ENCODE measurements around the gene ACAT1.

Gene ACAT1

DNA sequence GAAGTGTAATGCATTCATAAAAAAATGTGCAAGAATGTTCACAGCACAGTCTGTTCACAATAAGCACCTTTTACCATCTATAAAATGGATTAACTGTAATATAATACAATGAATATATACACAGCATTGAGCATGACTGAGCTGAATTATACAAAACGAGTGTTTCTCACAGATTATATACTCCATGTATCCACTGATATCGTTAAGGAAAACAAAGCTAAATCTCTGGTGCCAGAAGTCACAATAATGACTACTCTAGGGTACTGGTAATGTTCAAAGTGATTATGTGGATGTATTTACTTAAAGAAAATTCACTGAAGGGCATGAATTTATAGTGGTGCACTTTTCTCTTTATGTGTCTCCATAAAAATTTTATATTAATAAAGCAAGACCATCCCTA lies 33.2 kb downstream of the ACAT1 start:
- TF ChIP-seq TAF1 (IDR thresholded peaks at IDR 0.05; ENCODE audit: borderline replicate concordance, insufficient read depth, low read length) (no peak), POLR2AphosphoS5 (IDR thresholded peaks at IDR 0.05; ENCODE audit: low read depth, low read length) (no peak), SIN3A (IDR thresholded peaks at IDR 0.05; ENCODE audit: borderline replicate concordance, insufficient read depth, low read length) (no peak), FOXP2 (optimal IDR thresholded peaks at IDR 0.05; ENCODE audit: borderline replicate concordance, extremely low read depth, extremely low read length, insufficient read depth) (no peak)
- TF ChIP-seq, protein P1, sequence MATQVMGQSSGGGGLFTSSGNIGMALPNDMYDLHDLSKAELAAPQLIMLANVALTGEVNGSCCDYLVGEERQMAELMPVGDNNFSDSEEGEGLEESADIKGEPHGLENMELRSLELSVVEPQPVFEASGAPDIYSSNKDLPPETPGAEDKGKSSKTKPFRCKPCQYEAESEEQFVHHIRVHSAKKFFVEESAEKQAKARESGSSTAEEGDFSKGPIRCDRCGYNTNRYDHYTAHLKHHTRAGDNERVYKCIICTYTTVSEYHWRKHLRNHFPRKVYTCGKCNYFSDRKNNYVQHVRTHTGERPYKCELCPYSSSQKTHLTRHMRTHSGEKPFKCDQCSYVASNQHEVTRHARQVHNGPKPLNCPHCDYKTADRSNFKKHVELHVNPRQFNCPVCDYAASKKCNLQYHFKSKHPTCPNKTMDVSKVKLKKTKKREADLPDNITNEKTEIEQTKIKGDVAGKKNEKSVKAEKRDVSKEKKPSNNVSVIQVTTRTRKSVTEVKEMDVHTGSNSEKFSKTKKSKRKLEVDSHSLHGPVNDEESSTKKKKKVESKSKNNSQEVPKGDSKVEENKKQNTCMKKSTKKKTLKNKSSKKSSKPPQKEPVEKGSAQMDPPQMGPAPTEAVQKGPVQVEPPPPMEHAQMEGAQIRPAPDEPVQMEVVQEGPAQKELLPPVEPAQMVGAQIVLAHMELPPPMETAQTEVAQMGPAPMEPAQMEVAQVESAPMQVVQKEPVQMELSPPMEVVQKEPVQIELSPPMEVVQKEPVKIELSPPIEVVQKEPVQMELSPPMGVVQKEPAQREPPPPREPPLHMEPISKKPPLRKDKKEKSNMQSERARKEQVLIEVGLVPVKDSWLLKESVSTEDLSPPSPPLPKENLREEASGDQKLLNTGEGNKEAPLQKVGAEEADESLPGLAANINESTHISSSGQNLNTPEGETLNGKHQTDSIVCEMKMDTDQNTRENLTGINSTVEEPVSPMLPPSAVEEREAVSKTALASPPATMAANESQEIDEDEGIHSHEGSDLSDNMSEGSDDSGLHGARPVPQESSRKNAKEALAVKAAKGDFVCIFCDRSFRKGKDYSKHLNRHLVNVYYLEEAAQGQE (IDR thresholded peaks at IDR 0.05; ENCODE audit: insufficient read depth in 1 of 2, low read depth in 2 of 2, low read length in 2 of 2): no peak

DNA sequence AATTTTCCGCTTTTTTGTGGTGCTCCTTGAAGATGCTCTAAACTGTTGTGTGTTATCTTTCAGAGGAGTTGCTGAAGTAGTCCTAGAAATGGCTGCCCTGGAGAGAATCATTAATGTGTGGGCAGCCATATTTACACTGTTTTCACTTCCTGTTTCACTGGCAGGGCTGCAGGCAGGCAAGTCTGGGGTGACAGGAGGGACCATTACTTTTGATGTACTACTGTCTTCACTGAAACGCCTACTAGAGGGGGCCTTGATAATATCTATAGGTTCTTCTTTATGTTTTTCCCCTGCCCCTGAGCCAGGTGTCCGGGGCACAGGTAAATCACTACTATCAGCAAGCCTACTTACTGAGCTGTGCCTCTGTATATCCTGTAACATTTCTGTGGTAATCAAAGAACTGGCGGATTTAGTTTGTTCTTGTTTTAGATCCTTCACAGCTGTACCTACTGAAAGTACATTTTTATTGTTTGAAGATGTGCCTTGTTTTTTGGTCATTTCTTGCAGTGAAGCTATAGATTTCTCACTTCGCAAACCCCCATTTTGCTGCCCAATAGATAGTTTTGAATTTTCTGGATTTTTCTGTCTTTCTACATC lies 39.7 kb downstream of the ACAT1 start:
- TF ChIP-seq, protein P1 (IDR thresholded peaks at IDR 0.05; ENCODE audit: insufficient read depth in 1 of 2, low read depth in 2 of 2, low read length in 2 of 2): no peak
- no peak for TF ChIP-seq SIN3A (IDR thresholded peaks at IDR 0.05; ENCODE audit: borderline replicate concordance, insufficient read depth, low read length)
- TF ChIP-seq FOXP2 (optimal IDR thresholded peaks at IDR 0.05; ENCODE audit: borderline replicate concordance, extremely low read depth, extremely low read length, insufficient read depth): no peak
- no peak for TF ChIP-seq TAF1 (IDR thresholded peaks at IDR 0.05; ENCODE audit: borderline replicate concordance, insufficient read depth, low read length)

DNA sequence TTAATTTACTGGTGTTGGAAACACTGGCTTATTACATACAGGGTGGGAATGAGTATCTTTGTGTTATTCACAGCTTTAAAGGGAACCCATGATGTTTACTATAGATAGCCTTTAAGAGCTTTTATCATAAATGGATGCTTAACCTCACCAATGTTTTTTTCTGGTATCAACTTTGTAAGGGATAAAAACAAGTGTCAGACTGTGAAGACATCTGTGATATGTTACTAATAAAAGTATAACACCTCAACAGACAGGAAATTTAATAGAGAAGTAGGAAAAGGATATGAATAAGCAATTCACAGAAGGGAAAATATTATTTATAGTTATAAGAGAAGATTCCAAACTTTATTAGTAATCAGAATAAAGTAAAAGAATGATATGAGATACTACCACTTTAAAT lies 46.3 kb downstream of the ACAT1 start:
- TF ChIP-seq TAF1 (IDR thresholded peaks at IDR 0.05; ENCODE audit: borderline replicate concordance, insufficient read depth, low read length): no peak
- TF ChIP-seq POLR2AphosphoS5 (IDR thresholded peaks at IDR 0.05; ENCODE audit: low read depth, low read length): no peak
- TF ChIP-seq FOXP2 (optimal IDR thresholded peaks at IDR 0.05; ENCODE audit: borderline replicate concordance, extremely low read depth, extremely low read length, insufficient read depth): no peak
- TF ChIP-seq, protein P1 (IDR thresholded peaks at IDR 0.05; ENCODE audit: insufficient read depth in 1 of 2, low read depth in 2 of 2, low read length in 2 of 2): no peak
- no peak for TF ChIP-seq SIN3A (IDR thresholded peaks at IDR 0.05; ENCODE audit: borderline replicate concordance, insufficient read depth, low read length)

DNA sequence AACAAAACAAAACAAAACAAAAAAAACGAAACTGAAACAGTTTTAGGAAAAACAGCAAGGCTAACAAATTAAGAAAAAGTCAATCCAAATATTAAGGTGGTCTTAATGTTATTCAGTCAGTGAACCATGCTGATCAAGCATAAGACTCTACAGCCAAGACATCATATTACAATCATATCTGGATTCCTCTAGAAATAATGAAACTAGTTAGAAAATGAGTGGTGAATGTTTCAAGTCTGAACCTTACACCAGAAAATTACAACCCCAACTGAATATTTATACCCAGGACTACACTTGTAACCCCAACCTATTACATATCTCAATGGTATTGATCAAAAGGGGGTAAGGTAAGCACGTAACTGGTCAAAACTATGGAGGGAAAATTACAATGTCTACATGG lies 48.8 kb downstream of the ACAT1 start:
- TF ChIP-seq POLR2AphosphoS5 (IDR thresholded peaks at IDR 0.05; ENCODE audit: low read depth, low read length) (no peak), TAF1 (IDR thresholded peaks at IDR 0.05; ENCODE audit: borderline replicate concordance, insufficient read depth, low read length) (no peak), FOXP2 (optimal IDR thresholded peaks at IDR 0.05; ENCODE audit: borderline replicate concordance, extremely low read depth, extremely low read length, insufficient read depth) (no peak), SIN3A (IDR thresholded peaks at IDR 0.05; ENCODE audit: borderline replicate concordance, insufficient read depth, low read length) (no peak)
- TF ChIP-seq, protein P1 (IDR thresholded peaks at IDR 0.05; ENCODE audit: insufficient read depth in 1 of 2, low read depth in 2 of 2, low read length in 2 of 2): no peak

DNA sequence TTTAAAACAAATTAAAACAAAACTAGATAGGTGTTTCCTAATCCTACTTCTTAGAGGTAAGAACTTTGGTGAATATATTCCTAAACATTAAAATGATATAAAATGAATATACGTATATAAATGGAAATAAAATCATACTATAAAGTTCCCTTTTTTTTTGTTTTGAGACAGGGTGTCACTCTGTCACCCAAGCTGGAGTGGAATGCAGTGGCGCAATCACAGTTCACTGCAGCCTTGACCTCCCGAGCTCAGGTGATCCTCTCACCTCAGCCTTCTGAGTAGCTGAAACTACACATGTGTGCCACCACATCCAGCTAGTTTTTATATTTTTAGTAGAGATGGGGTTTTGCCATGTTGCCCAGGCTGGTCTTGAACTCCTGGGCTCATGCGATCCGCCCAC lies 56.2 kb downstream of the ACAT1 start:
- TF ChIP-seq, protein P1 (IDR thresholded peaks at IDR 0.05; ENCODE audit: insufficient read depth in 1 of 2, low read depth in 2 of 2, low read length in 2 of 2): no peak
- TF ChIP-seq SIN3A (IDR thresholded peaks at IDR 0.05; ENCODE audit: borderline replicate concordance, insufficient read depth, low read length) (no peak), POLR2AphosphoS5 (IDR thresholded peaks at IDR 0.05; ENCODE audit: low read depth, low read length) (no peak), TAF1 (IDR thresholded peaks at IDR 0.05; ENCODE audit: borderline replicate concordance, insufficient read depth, low read length) (no peak), FOXP2 (optimal IDR thresholded peaks at IDR 0.05; ENCODE audit: borderline replicate concordance, extremely low read depth, extremely low read length, insufficient read depth) (no peak)

Data from PFSK-1 (cell line).